Naive thymus-derived CD4-positive, alpha-beta T cell (primary cell): ENCODE measurements around the gene SCAF11. TPM values are rescaled to one million over a fixed set of nuclear protein-coding genes. Genes with fewer than 3 reads are reported as not detected.

Source experiments
- ATAC-seq: fragments of 150-1000 bp; cut with Tn5 transposase; 2 replicates; pipeline ENCODE4 v1.10.0; 2021; ENCODE audit warnings: mild to moderate bottlenecking, moderate library complexity
- CTCF ChIA-PET: fragments of 350-600 bp; sonication (Branson Sonifier 250); formaldehyde crosslinking; loops from one replicate; lab custom pipeline; 2021; ENCODE audit warnings: antibody characterized with exemption; lab: Charles Lee
- POLR2A ChIA-PET: fragments of 350-600 bp; sonication (Branson Sonifier 250); formaldehyde crosslinking; loops from one replicate; lab custom pipeline; 2021; ENCODE audit warnings: antibody characterized with exemption, inconsistent platforms; lab: Charles Lee
- DNase-seq, 9 donors: peaks; one replicate each; pipeline versions ENCODE4 v3.0.0 to v3.0.0-alpha.2; 2020 to 2022; ENCODE audit warnings: mixed read lengths in 1 of 9
- H3K27ac ChIP-seq: one replicate; pipeline ENCODE4 v1.7.0; 2013; ENCODE audit warnings: mild to moderate bottlenecking, low read depth, low read length, moderate library complexity
- H3K27me3 ChIP-seq, 2 donors: one replicate each; pipeline ENCODE4 v1.7.0; 2013; ENCODE audit warnings: low read length in 2 of 2, mild to moderate bottlenecking in 2 of 2, moderate library complexity in 2 of 2; ENCODE audit not compliant: control insufficient read depth in 2 of 2, insufficient read depth in 2 of 2
- H3K36me3 ChIP-seq, 3 experiments: 1 replicate in 2 of 3; 2 replicates in 1 of 3; pipeline ENCODE4 v1.7.0; 2013; ENCODE audit warnings: low read length in 3 of 3, mild to moderate bottlenecking in 3 of 3, moderate library complexity in 1 of 3; ENCODE audit not compliant: insufficient read depth in 3 of 3, control insufficient read depth in 2 of 3
- H3K4me1 ChIP-seq, 2 donors: one replicate each; pipeline ENCODE4 v1.7.0; 2013; ENCODE audit warnings: low read length in 2 of 2, mild to moderate bottlenecking in 2 of 2, moderate library complexity in 1 of 2; ENCODE audit not compliant: control insufficient read depth in 2 of 2, insufficient read depth in 2 of 2
- H3K4me3 ChIP-seq: 2 replicates; pipeline ENCODE4 v1.7.0; 2013; ENCODE audit warnings: mild to moderate bottlenecking, low read length
- H3K9me3 ChIP-seq, 3 experiments: 1 replicate in 2 of 3; 2 replicates in 1 of 3; pipeline ENCODE4 v1.7.0; 2013; ENCODE audit warnings: low read length in 3 of 3; ENCODE audit not compliant: control insufficient read depth in 2 of 3
- H3K27ac Mint-ChIP-seq, 9 donors: one replicate each; pipeline ENCODE4 v1.8.0; 2020 to 2022; ENCODE audit warnings: mixed read lengths in 9 of 9, mild to moderate bottlenecking in 8 of 9, moderate library complexity in 5 of 9, inconsistent platforms in 2 of 9
- H3K27me3 Mint-ChIP-seq, 5 donors: one replicate each; pipeline ENCODE4 v1.8.0; 2021 to 2022; ENCODE audit warnings: mixed read lengths in 5 of 5, mild to moderate bottlenecking in 1 of 5
- H3K36me3 Mint-ChIP-seq, 5 donors: one replicate each; pipeline ENCODE4 v1.8.0; 2020 to 2022; ENCODE audit warnings: mixed read lengths in 5 of 5, mild to moderate bottlenecking in 3 of 5, inconsistent platforms in 1 of 5
- H3K4me1 Mint-ChIP-seq, 7 donors: one replicate each; pipeline ENCODE4 v1.8.0; 2020 to 2022; ENCODE audit warnings: mixed read lengths in 7 of 7, mild to moderate bottlenecking in 3 of 7, inconsistent platforms in 1 of 7
- H3K4me3 Mint-ChIP-seq, 10 donors: one replicate each; pipeline ENCODE4 v1.8.0; 2020 to 2022; ENCODE audit warnings: mild to moderate bottlenecking in 10 of 10, mixed read lengths in 10 of 10, moderate library complexity in 6 of 10, inconsistent platforms in 2 of 10
- H3K9me3 Mint-ChIP-seq, 11 donors: one replicate each; pipeline ENCODE4 v1.8.0; 2020 to 2022; ENCODE audit warnings: mixed read lengths in 11 of 11, mild to moderate bottlenecking in 4 of 11, inconsistent platforms in 1 of 11, moderate library complexity in 1 of 11
- intact Hi-C, 2 donors: fragments of 100-400 bp; cut with micrococcal nuclease; formaldehyde crosslinking; loops; one replicate each; pipeline ENCODE4 v1.15.1; 2023
- polyA plus RNA-seq, 2 donors: library from polyadenylated mRNA; unstranded; fragments of 300-500 nt; fragmentation: Illumina TruSeq; gene quantifications; one replicate each; pipeline ENCODE4 v1.2.3, GENCODE V29; 2021
- total RNA-seq, 6 experiments: library from RNA in 5 of 6; stranded (reverse) in 5 of 6; gene quantifications; 1 replicate in 5 of 6; 2 replicates in 1 of 6; pipeline ENCODE4 v1.2.3 and lab custom pipeline; 2021 to 2026

SCAF11 gene
- total and polyA plus RNA-seq, 7 experiments from 2014 or later, result 96.9 to 194 (median 155) TPM

DNA sequence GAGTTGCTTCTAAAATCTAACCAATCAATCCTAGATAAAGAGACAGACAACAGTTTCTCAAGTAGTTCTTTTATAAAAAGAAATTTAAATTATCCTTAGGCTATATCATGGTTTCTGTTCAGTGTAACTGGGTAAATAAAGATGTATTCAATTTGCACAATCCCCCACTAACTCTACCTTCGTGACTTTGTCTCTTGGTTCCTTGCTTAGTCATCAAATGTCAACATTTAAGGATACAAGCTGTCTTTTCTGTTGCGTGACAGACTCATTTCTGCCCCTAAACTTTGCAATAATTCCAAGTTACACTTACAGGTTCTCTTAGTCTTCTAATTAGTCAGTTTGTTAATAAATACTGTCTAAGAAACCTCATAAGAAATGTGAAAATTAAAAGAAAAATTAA, 50.6 kb downstream of the SCAF11 start:
- Histone ChIP-seq H3K27ac (no peak overlapping the region), H3K36me3 (peaks cover 0 to 36% (median 5%) of the 10 kb centered on the region in 3 experiments), H3K4me1 (no peaks in the 10 kb centered on the region), H3K27me3 (no peaks in the 10 kb centered on the region), H3K4me3 (no peak overlapping the region), H3K9me3 (no peaks in the 10 kb centered on the region)
- Mint-ChIP-seq H3K27ac (no peak overlapping the region), H3K27me3 (no peaks in the 10 kb centered on the region), H3K4me3 (no peak overlapping the region), H3K4me1 (peaks cover 10 to 36% (median 28%) of the 10 kb centered on the region in 7 donors), H3K9me3 (peaks cover 0 to 7% (median 0%) of the 10 kb centered on the region in 11 donors), H3K36me3 (peaks cover 17 to 61% (median 42%) of the 10 kb centered on the region in 5 donors)
- intact Hi-C loops, result no loop called here
- CTCF ChIA-PET, result no interaction called here
- DNase-seq (no peak), ATAC-seq (no peak)
- POLR2A ChIA-PET, result no interaction called here

GRCh38 chr12:45938566-45938965, 51.8 kb downstream of the SCAF11 start:
- Histone ChIP-seq H3K4me1 (no peaks in the 10 kb centered on the region), H3K27ac (no peak overlapping the region), H3K4me3 (no peak overlapping the region), H3K27me3 (no peaks in the 10 kb centered on the region), H3K36me3 (peaks cover 0 to 30% (median 2%) of the 10 kb centered on the region in 3 experiments), H3K9me3 (no peaks in the 10 kb centered on the region)
- Mint-ChIP-seq H3K27me3 (no peaks in the 10 kb centered on the region), H3K4me3 (no peak overlapping the region), H3K9me3 (peaks cover 0 to 7% (median 0%) of the 10 kb centered on the region in 11 donors), H3K36me3 (peaks cover 17 to 49% (median 33%) of the 10 kb centered on the region in 5 donors), H3K27ac (peak overlapping the region in 1 of 9 donors; percentile 30), H3K4me1 (peaks cover 10 to 32% (median 23%) of the 10 kb centered on the region in 7 donors)
- intact Hi-C loops, result no loop called here
- DNase-seq (no peak), ATAC-seq (no peak)
- ChIA-PET POLR2A (no interaction called here), CTCF (no interaction called here)

- Mint-ChIP-seq H3K4me3 (no peak overlapping the region), H3K27ac (peak overlapping the region in 5 of 9 donors; percentile 1 to 65 (median 47)), H3K9me3 (no peaks in the 10 kb centered on the region), H3K4me1 (peaks cover 5 to 19% (median 10%) of the 10 kb centered on the region in 7 donors), H3K36me3 (peaks cover 7 to 29% (median 20%) of the 10 kb centered on the region in 5 donors), H3K27me3 (no peaks in the 10 kb centered on the region)
- no peak overlapping the region for H3K4me3 ChIP-seq
- no peaks in the 10 kb centered on the region for H3K27me3 ChIP-seq
- H3K27ac ChIP-seq, result no peak overlapping the region
- intact Hi-C loops, result no loop called here
- ChIA-PET CTCF (interaction anchor here (1.1 kb wide), 1 partner anchor 1808 kb away, joined by 3 read pairs; no protein-coding TSS in a partner anchor), POLR2A (interaction anchor here (0.8 kb wide), 1 partner anchor 137 kb away, joined by 3 read pairs; no protein-coding TSS in a partner anchor)
- H3K36me3 ChIP-seq, result peaks cover 4 to 32% (median 16%) of the 10 kb centered on the region in 3 experiments
- no peaks in the 10 kb centered on the region for H3K4me1 ChIP-seq
- no peaks in the 10 kb centered on the region for H3K9me3 ChIP-seq
- DNase-seq (no peak), ATAC-seq (no peak)
Observed at GRCh38 chr12:45934956-45935355, 55.4 kb downstream of the SCAF11 start.

- Mint-ChIP-seq H3K27me3 (no peaks in the 10 kb centered on the region), H3K36me3 (peaks cover 7 to 30% (median 24%) of the 10 kb centered on the region in 5 donors), H3K27ac (peak overlapping the region in 3 of 9 donors; percentile 34 to 65 (median 48)), H3K9me3 (no peaks in the 10 kb centered on the region), H3K4me3 (no peak overlapping the region), H3K4me1 (peaks cover 5 to 15% (median 13%) of the 10 kb centered on the region in 7 donors)
- DNase-seq (no peak), ATAC-seq (no peak)
- Histone ChIP-seq H3K27me3 (no peaks in the 10 kb centered on the region), H3K4me3 (no peak overlapping the region), H3K4me1 (no peaks in the 10 kb centered on the region), H3K27ac (no peak overlapping the region), H3K36me3 (peaks cover 4 to 35% (median 23%) of the 10 kb centered on the region in 3 experiments), H3K9me3 (no peaks in the 10 kb centered on the region)
- intact Hi-C loops, result no loop called here
- CTCF ChIA-PET, result interaction anchor here (0.6 to 0.9 kb wide), 2 partner anchors 30 to 58 kb away, joined by 3 read pairs; no protein-coding TSS in a partner anchor
- POLR2A ChIA-PET, result no interaction called here
Observed at GRCh38 chr12:45933504-45933903, 56.9 kb downstream of the SCAF11 start.

DNA sequence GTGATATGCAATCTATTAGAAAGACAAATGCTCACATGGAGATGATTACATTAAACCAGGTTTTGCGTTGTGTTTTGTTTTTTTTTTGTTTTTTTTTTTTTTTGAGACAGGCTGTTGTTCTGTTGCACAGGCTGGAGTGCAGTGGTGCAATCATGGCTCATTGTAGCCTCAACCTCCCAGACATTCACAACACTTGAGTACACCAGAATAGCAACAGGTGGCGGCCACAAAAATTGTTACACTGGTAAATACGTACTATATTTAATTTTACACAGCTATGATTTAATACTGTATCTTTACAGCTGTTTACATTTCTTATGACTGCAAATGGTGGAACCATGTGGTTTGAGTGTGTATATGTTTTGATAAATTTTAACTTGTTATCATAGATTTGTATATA, 60.0 kb downstream of the SCAF11 start:
- Mint-ChIP-seq H3K9me3 (no peaks in the 10 kb centered on the region), H3K27me3 (no peaks in the 10 kb centered on the region), H3K36me3 (peaks cover 22 to 44% (median 41%) of the 10 kb centered on the region in 5 donors), H3K4me3 (no peak overlapping the region), H3K27ac (peak overlapping the region in 1 of 9 donors; percentile 33), H3K4me1 (peaks cover 0 to 10% (median 3%) of the 10 kb centered on the region in 7 donors)
- ATAC-seq (no peak), DNase-seq (no peak)
- ChIA-PET POLR2A (no interaction called here), CTCF (no interaction called here)
- Histone ChIP-seq H3K9me3 (no peaks in the 10 kb centered on the region), H3K36me3 (peaks cover 17 to 56% (median 33%) of the 10 kb centered on the region in 3 experiments), H3K4me1 (no peaks in the 10 kb centered on the region), H3K4me3 (no peak overlapping the region), H3K27ac (no peak overlapping the region), H3K27me3 (no peaks in the 10 kb centered on the region)
- intact Hi-C loops, result no loop called here

DNA sequence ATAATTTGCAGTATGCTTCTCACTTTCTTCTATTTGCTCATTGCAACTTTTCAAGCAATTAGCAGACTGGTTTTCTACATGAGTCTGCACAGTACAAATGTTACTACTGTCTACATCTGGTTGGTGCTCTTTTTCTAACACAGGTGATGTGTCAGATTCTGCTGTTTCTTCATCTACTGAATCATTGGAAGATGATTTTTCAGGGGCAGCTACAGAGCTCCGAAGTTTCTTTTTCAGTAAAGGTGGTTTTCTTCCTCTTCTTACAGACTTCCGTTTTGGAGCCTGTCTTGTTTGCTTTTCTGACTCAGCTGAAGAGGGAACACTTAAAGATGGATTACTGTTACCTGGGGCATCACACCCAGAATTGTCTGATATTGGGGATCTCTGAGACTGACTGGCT, 62.1 kb downstream of the SCAF11 start:
- no peak for ATAC-seq
- Histone ChIP-seq H3K27me3 (no peaks in the 10 kb centered on the region), H3K27ac (no peak overlapping the region), H3K9me3 (no peaks in the 10 kb centered on the region), H3K4me3 (no peak overlapping the region), H3K4me1 (no peaks in the 10 kb centered on the region), H3K36me3 (peaks cover 17 to 73% (median 40%) of the 10 kb centered on the region in 3 experiments)
- H3K4me3 Mint-ChIP-seq, result peak overlapping the region in 1 of 10 donors; percentile 15
- H3K36me3 Mint-ChIP-seq, result peaks cover 22 to 52% (median 44%) of the 10 kb centered on the region in 5 donors
- CTCF ChIA-PET, result interaction anchor here (0.6 kb wide), 2 partner anchors 390 to 967 kb away, joined by 3 to 5 read pairs; no protein-coding TSS in a partner anchor
- POLR2A ChIA-PET, result interaction anchor here (0.6 kb wide), 1 partner anchor 568 kb away, joined by 3 read pairs; no protein-coding TSS in a partner anchor
- H3K27ac Mint-ChIP-seq, result peak overlapping the region in 7 of 9 donors; percentile 13 to 81 (median 33)
- DNase-seq, result no peak
- H3K27me3 Mint-ChIP-seq, result no peaks in the 10 kb centered on the region
- peaks cover 0 to 10% (median 0%) of the 10 kb centered on the region in 7 donors for H3K4me1 Mint-ChIP-seq
- intact Hi-C loops, result no loop called here
- H3K9me3 Mint-ChIP-seq, result no peaks in the 10 kb centered on the region
